Measurements from ENCODE around the gene TMEM18. TPM values are rescaled to one million over a fixed set of nuclear protein-coding genes. Genes with fewer than 3 reads are reported as not detected.
"Not testable (repeated sequence)": the region's sequence is repeated elsewhere in the genome, so short reads cannot be mapped to it uniquely, and the experiment has no call there.

TMEM18 gene
- total RNA-seq, 1 donor from 2014 or later: 19.8 TPM

DNA sequence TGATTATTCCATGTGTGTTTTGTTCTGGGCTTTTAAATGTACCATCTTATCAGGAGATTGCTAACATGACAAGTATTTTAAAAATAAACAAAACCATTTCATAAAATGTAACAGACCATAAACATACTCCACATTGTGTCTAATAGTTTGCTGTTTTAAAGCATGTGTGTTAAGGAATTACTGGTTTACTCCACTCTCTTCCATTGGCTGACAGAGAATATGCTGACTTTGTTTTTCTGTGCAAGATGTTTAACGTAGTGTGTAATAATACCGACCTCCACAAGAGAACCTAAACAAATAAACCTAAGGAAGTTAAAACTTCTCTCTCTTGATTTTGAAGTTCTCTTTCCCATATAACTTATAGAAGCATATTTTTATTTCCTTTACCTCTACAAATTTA lies 17.0 kb upstream of the TMEM18 start:
- DNase-seq (ENCODE audit: low spot score): no peak

DNA sequence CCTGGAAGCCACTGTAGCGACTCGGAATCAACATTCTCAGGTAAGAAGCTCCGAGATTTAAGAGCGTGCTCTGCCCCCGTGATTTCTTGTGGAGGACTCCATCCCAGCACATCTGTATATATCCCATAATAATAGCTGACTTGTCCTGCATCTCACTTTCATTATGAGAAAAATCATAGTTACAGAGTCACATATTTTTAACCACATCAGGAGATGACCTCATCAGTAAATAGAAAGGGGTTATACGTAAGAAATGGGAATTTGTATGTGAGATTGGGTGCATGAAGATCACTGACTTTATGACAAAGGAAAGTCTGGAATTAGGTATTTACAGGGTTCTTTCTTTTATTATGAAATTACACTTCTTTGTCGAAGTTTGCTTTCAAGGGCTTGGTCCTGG lies 16.4 kb upstream of the TMEM18 start:
- no peak for DNase-seq (ENCODE audit: low spot score)

DNA sequence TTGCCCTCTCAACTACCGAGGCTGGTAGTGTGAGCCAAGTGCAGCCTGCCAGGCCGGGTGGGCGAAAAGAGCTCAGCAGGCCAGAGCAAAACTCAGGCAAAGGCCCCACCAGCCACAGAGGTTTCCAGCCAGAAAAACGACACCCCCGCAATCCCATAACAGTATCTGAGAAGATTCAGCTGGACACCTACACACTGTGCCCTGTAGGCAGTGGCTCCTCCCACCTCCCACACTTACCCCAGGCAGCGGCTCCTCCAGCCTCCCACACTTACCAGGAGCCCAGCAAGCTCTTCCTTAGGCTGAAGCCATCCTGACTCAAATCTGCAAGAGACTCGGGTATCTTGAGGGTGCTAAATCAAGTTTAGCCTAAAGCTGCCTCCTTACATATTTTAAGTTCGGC lies 15.6 kb upstream of the TMEM18 start:
- no peak for DNase-seq (ENCODE audit: low spot score)

DNA sequence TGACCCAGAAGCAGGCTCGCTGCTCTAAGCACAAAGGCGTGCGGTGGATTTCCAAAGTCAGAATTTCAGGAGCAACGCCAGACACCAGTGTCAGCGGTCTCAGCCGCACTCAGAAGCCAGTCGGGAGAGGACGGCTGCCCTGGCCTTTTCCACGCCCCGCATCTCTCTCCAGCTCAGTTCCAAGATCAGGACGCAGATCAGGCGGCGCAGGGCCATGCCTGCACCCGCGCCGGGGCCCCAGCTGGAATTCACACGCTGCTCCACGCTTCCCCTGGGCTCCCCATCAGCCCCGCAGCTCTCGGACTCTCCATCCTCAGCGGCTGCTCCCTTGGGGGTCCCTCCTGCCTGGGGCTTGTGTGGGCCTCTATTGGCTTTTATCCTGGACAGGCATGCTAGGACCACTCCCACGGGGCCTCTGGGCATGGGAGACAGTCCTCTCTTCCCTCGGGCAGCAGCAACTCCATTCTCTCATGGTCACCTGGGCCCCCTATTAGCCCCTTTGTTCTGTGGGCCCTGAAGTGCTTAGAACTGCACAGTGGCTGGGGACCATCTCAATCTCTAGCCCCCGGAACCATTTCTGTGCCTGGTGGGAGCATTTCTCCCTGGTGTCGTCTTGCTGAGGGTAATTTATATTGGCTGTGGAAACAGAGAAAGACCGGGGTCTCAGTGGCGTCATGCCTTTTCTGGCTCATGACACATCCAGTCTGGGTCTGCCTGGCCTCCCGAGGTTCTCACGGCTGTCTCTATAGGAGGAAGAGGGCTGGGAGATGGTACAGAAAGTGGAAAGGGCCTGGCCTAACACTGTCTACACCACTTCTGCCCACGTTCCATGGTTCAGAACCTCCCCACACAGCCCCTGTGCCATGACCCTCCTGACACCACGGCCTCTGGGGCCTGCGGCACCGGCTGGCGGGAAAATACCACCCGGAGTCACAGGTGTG lies 14.9 kb upstream of the TMEM18 start:
- no peak for DNase-seq (ENCODE audit: low spot score)

- DNase-seq (ENCODE audit: low spot score): no peak
These were observed 13.6 kb upstream of the TMEM18 start for GRCh38 chr2:690799-691198.

DNA sequence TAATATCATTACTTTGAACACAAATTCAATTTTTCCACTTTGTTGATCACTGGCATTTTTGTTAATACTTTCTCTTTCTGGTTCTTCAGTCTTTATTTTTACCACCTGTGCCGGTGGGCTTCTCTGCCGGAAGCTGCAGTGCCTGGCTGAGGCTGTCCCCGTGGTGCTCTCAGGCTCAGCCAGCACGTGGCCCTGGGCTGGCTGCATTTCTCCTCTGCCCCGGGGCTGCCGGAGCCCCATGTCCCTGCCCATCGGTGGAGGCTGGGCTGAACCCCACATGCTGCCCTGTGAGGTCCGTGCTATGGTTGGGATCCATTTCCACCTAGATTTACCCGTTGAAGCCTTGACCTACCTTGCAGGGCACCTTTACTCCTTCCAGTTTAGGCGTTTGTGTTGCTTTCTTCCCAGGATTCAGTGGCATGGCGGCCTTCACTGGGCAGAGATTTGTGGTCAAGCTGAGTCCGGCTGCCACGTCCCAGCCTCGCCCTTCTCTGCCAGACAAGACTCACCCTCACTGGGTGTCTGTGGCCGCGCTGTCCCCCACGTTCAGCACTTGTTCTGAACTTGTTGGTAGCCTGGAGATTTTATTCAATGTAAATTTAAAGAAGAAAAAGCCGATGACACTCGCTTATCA lies 12.8 kb upstream of the TMEM18 start:
- no peak for DNase-seq (ENCODE audit: low spot score)

GRCh38 chr2:689237-689636 lies 12.0 kb upstream of the TMEM18 start:
- DNase-seq (ENCODE audit: low spot score): no peak

- no peak for DNase-seq (ENCODE audit: low spot score)
These were observed 11.4 kb upstream of the TMEM18 start for GRCh38 chr2:688504-689076.

GRCh38 chr2:685421-685820 lies 8.2 kb upstream of the TMEM18 start:
- DNase-seq (ENCODE audit: low spot score): no peak

GRCh38 chr2:684913-685312 lies 7.7 kb upstream of the TMEM18 start:
- not testable (repeated sequence) for DNase-seq (ENCODE audit: low spot score)

DNA sequence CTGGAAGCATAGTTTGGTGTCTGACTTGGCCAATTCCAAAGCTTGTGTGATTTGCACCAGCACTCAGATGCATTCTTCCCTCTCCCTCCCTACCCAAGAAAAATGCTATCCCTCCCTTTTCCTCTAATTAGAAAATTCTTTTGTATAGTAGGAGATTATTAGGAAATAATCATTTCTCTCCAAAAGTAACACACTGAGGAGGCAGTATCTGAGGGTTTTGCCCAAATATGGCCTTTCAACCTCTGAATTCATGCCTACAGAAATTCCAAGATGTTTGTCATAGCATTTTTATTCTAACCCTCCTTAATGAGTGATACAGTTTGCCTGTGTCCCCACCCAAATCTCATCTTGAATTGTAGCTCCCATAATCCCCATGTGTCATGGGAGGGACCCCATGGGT lies 5.0 kb upstream of the TMEM18 start:
- DNase-seq (ENCODE audit: low spot score): no peak

DNA sequence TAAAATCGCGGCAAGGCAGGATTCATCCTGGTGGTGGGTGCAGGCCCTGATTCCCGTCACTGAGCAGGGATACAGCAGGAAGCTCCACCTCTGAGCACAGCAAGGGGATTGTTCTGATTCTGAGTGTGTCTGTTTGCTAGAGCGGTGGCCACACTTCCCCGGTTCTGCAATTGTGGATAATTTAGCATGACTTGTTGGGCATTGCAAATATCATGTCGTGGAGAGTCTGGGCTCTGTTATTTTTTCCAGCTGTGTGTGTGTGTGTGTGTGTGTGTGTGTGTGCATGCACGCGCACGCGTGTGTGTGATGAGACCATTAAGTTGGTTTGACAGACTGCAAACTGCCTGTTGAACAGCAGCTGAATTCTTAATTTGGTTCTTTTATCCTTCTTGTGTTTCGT lies 4.1 kb upstream of the TMEM18 start:
- no peak for DNase-seq (ENCODE audit: low spot score)

DNA sequence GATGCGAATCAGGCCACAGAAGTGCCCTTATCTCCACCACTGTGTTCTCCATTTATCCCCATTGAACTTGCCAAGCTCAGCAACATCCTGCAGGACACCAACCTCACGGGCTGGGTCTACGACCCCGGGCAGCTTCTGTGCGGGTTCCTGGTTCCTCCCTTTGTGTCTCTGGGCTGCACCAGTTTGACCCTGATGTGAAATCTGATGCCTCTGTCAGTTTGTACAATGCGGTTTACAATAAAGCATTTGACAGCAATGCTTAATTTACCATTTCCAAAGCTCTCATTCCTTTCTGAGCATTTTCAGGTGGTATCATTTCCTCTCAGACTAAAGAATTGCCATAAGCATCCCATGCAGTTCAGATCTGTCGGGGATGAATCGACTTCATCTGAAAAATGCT lies 3.3 kb upstream of the TMEM18 start:
- DNase-seq (ENCODE audit: low spot score): no peak

DNA sequence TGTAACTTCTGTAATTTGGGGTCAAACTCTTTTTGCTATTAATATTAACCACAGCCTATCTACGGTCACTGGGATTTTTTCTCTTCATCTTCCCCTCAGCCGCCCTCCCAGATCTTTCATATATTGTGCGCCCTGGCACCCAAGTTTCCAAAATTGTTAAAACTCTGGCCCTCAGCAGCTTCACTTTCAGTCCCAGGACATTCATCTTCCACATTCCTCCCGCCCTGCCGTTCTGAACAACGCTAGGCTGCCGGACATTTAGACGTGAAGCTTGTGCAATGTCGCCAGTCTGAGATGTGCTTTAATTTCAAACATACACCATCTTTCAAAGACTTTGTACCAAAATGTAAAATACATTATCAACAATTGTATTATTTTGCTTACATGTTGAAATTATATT lies 1.8 kb upstream of the TMEM18 start:
- DNase-seq (ENCODE audit: low spot score): no peak

- no peak for DNase-seq (ENCODE audit: low spot score)
These were observed 849 bp upstream of the TMEM18 start for GRCh38 chr2:677959-678550.

GRCh38 chr2:676647-677055 lies 555 bp downstream of the TMEM18 start:
- peak; percentile 100 for DNase-seq (ENCODE audit: low spot score)

- no peak for DNase-seq (ENCODE audit: low spot score)
These were observed 1.1 kb downstream of the TMEM18 start for GRCh38 chr2:675982-676646.

DNA sequence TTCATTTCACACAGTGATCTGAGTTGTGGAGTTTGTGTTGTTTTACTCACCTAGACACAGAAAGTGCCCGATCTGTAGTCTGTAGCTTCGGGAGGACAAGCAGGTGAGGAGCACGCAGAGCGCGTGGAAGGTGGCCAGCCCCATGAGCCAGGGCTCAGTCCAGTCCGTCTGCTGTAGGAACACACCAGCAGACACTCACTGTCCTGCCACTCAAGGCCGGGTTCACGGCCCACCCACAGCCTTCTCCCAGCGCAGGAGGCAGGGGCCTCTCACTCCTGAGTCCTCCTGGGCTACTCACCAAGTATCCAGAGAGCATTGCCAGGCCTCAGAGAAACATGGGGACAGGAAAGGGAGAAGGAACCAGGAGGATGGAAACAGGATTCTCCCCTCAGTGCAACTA lies 1.7 kb downstream of the TMEM18 start:
- DNase-seq (ENCODE audit: low spot score): no peak

- no peak for DNase-seq (ENCODE audit: low spot score)
These were observed 2.2 kb downstream of the TMEM18 start for GRCh38 chr2:675051-675450.

GRCh38 chr2:674321-674985 lies 2.8 kb downstream of the TMEM18 start:
- no peak for DNase-seq (ENCODE audit: low spot score)

All from mesenteric fat pad (tissue), 1 donor.